Psoas muscle (tissue), 8 donors: Measurements from ENCODE around the gene ARL4C. TPM values are rescaled to one million over a fixed set of nuclear protein-coding genes. Genes with fewer than 3 reads are reported as not detected.

ENCODE experiments used
- ATAC-seq, 4 donors: fragments of 200-7000 bp; cut with Tn5 transposase; one replicate each; pipeline ENCODE4 v1.9.1; 2020; ENCODE audit warnings: moderate library complexity in 3 of 4, mild to moderate bottlenecking in 2 of 4
- DNase-seq, 2 donors: peaks; one replicate each; pipeline ENCODE4 v3.0.0-alpha.2; 2020
- H3K27ac ChIP-seq: fragments of 200-600 bp; one replicate; pipeline ENCODE4 v1.8.0; 2022
- H3K27me3 ChIP-seq, 3 donors: fragments of 200-600 bp in 1 of 3; one replicate each; pipeline versions ENCODE4 v1.6.1 to v1.8.0; 2013 to 2022; ENCODE audit warnings: low read length in 2 of 3, mild to moderate bottlenecking in 2 of 3, moderate library complexity in 1 of 3; ENCODE audit not compliant: insufficient read depth in 3 of 3
- H3K36me3 ChIP-seq, 2 donors: fragments of 200-600 bp in 1 of 2; one replicate each; pipeline versions ENCODE4 v1.6.1 to v1.8.0; 2013 to 2022; ENCODE audit warnings: low read depth in 1 of 2, mild to moderate bottlenecking in 1 of 2, moderate library complexity in 1 of 2; ENCODE audit not compliant: insufficient read depth in 1 of 2
- H3K4me1 ChIP-seq: fragments of 200-600 bp; one replicate; pipeline ENCODE4 v1.8.0; 2022
- H3K4me3 ChIP-seq: fragments of 200-600 bp; one replicate; pipeline ENCODE4 v1.8.0; 2022; ENCODE audit warnings: mild to moderate bottlenecking
- H3K9me3 ChIP-seq: fragments of 200-600 bp; one replicate; pipeline ENCODE4 v1.8.0; 2022
- WGBS, 3 donors: extraction: QIAGEN DNeasy Blood & Tissue Kit; methylation state at CpG; one replicate each; pipeline versions ENCODE4 v1.1.6 to v1.1.7; 2013; 5-methylcytosine and 5-hydroxymethylcytosine counted together
- intact Hi-C, 2 donors: fragments of 100-400 bp; cut with DNase I; formaldehyde crosslinking; loops; one replicate each; pipeline versions ENCODE4 v1.11.0 to v1.14.2; 2022
- polyA plus RNA-seq, 3 donors: library from polyadenylated mRNA; stranded (reverse); fragments of 200-250 nt; gene quantifications; one replicate each; pipeline ENCODE4 v1.2.3, GENCODE V29; 2013
- total RNA-seq, 4 donors: library from RNA; stranded (reverse); fragmentation: NEBNext Ultra II Directional in 2 of 4; extraction: Animal tissue kit (Norgen Biotek cat#: 25700) in 2 of 4; gene quantifications; one replicate each; pipeline versions ENCODE4 v1.2.1 to v1.2.4, GENCODE V29; 2021 to 2023
- TF ChIP-seq, protein P1 (sequence below): fragments of 200-600 bp; IDR thresholded peaks from one replicate; pipeline ENCODE4 v1.8.0; 2022; ENCODE audit warnings: antibody characterized with exemption
- donor health status: healthy with polysubstance abuse.
- donor health status: DM: no; HTN: no; CAD: no; lungs with moderate emphysema.
- donor health status: Bipolar disorder and iron deficiency.
- donor health status: healthy.
- donor health status: DM: yes; HTN: yes; CAD: no.
- donor health status: DM: no; HTN: no; CAD: no.
- donor health status: DM: no; HTN: no; CAD: no.
- donor health status: DM: yes; HTN: yes; CAD: no.

The ARL4C gene
- total and polyA plus RNA-seq, 7 donors = 0.34 to 1.6 (median 1.1) TPM

DNA sequence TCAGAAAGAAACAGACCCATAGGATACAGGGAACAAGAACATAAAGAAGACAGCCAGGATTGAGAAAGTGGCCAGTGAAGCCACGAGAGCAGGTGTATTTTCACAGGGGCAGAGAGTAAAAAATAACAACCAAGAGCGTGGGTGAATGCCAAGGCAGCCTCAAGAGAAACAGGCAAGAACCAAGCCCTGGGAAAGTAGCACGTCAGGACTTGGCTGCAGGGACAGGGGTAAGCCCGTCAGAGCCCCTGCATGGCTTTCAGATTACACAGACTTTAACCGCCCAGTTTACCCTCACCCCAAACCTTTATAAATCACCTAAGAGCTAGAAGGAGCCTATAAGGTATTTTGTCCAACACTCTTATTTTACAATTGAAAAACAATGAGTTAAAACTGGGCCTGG, 43.7 kb downstream of the ARL4C start:
- intact Hi-C loops = no loop called here

GRCh38 chr2:234451852-234452625, 44.8 kb downstream of the ARL4C start:
- H3K4me3 ChIP-seq = no peak overlapping the region
- no peaks in the 10 kb centered on the region for H3K36me3 ChIP-seq
- no peak for ATAC-seq
- H3K4me1 ChIP-seq = no peaks in the 10 kb centered on the region
- intact Hi-C loops = no loop called here
- no peaks in the 10 kb centered on the region for H3K27me3 ChIP-seq
- no peak overlapping the region for H3K27ac ChIP-seq
- TF ChIP-seq, protein P1, sequence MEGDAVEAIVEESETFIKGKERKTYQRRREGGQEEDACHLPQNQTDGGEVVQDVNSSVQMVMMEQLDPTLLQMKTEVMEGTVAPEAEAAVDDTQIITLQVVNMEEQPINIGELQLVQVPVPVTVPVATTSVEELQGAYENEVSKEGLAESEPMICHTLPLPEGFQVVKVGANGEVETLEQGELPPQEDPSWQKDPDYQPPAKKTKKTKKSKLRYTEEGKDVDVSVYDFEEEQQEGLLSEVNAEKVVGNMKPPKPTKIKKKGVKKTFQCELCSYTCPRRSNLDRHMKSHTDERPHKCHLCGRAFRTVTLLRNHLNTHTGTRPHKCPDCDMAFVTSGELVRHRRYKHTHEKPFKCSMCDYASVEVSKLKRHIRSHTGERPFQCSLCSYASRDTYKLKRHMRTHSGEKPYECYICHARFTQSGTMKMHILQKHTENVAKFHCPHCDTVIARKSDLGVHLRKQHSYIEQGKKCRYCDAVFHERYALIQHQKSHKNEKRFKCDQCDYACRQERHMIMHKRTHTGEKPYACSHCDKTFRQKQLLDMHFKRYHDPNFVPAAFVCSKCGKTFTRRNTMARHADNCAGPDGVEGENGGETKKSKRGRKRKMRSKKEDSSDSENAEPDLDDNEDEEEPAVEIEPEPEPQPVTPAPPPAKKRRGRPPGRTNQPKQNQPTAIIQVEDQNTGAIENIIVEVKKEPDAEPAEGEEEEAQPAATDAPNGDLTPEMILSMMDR = no peak
- DNase-seq = no peak
- H3K9me3 ChIP-seq = no peaks in the 10 kb centered on the region
- whole genome bisulfite sequencing, 3 donors = 84 to 92% (median 86%) methylated on average over 4 of the region's 4 CpGs

More for the DNA sequence above, 43.7 kb downstream of the ARL4C start:
- ATAC-seq (no peak), DNase-seq (no peak)
- no peaks in the 10 kb centered on the region for H3K36me3 ChIP-seq
- 50 to 65% (median 53%) methylated on average over 5 of the region's 5 CpGs for WGBS, 3 donors
- H3K9me3 ChIP-seq = no peaks in the 10 kb centered on the region
- no peak overlapping the region for H3K4me3 ChIP-seq
- TF ChIP-seq, protein P1 = no peak
- no peaks in the 10 kb centered on the region for H3K27me3 ChIP-seq
- H3K4me1 ChIP-seq = no peaks in the 10 kb centered on the region
- H3K27ac ChIP-seq = no peak overlapping the region

DNA sequence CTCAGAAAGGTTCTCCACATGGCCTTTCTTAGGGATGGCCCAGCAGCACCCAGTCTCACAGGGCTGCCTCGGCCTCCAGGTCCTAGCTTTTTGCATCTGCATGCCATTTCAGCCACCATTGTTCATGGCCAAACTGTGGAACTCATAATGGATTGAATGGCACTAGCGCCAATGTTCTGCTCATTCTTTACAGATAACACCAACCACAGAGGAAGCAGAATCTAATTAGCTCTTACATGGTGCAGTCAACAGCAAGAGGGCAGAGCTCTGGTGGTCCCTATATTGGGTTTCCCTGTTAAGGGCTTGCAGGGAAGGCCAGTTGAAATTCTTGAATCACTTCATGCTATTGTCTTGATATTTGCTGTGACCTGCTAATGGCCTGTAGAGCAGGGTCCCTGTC, 45.6 kb downstream of the ARL4C start:
- TF ChIP-seq, protein P1 = no peak
- H3K27ac ChIP-seq = no peak overlapping the region
- H3K27me3 ChIP-seq = no peaks in the 10 kb centered on the region
- ATAC-seq (no peak), DNase-seq (no peak)
- no peaks in the 10 kb centered on the region for H3K9me3 ChIP-seq
- no peaks in the 10 kb centered on the region for H3K36me3 ChIP-seq
- intact Hi-C loops = no loop called here
- no peaks in the 10 kb centered on the region for H3K4me1 ChIP-seq
- no peak overlapping the region for H3K4me3 ChIP-seq
- WGBS, 3 donors = 92 to 93% (median 92%) methylated on average over 2 of the region's 2 CpGs

- no peaks in the 10 kb centered on the region for H3K36me3 ChIP-seq
- H3K9me3 ChIP-seq = no peaks in the 10 kb centered on the region
- H3K27me3 ChIP-seq = no peaks in the 10 kb centered on the region
- no peaks in the 10 kb centered on the region for H3K4me1 ChIP-seq
- TF ChIP-seq, protein P1 = no peak
- no peak overlapping the region for H3K4me3 ChIP-seq
- no peak overlapping the region for H3K27ac ChIP-seq
- no peak for DNase-seq
- WGBS, 3 donors = 71 to 77% (median 76%) methylated on average over 6 of the region's 6 CpGs
- no peak for ATAC-seq
- intact Hi-C loops = no loop called here
These were observed 46.3 kb downstream of the ARL4C start for GRCh38 chr2:234450431-234451124.
